GM19238 (cell line): ENCODE measurements around the gene FAM117B.

Experiments used
- DNase-seq: peaks from one replicate; pipeline ENCODE4 v3.0.0; 2011; ENCODE audit warnings: low spot score; ENCODE audit not compliant: insufficient read length

Gene FAM117B

GRCh38 chr2:202634556-202635427 lies at the start of gene FAM117B:
TSS of gene FAM117B (plus strand) at chr2:202634969. CDS start at chr2:202635188, 219 bp downstream.
- DNase-seq: peak; percentile 95

- DNase-seq: peak; percentile 57
These were observed 45.9 kb upstream of the FAM117B start for GRCh38 chr2:202588647-202589581.

- no peak for DNase-seq
These were observed 45.2 kb upstream of the FAM117B start for GRCh38 chr2:202589582-202589949.

GRCh38 chr2:202592566-202592965 lies 42.2 kb upstream of the FAM117B start:
- no peak for DNase-seq

GRCh38 chr2:202599105-202599504 lies 35.7 kb upstream of the FAM117B start:
- DNase-seq: no peak

- DNase-seq: no peak
These were observed 34.9 kb upstream of the FAM117B start for GRCh38 chr2:202599911-202600310.

- DNase-seq: no peak
These were observed 30.1 kb upstream of the FAM117B start for GRCh38 chr2:202604699-202605098.

- DNase-seq: no peak
These were observed 29.6 kb upstream of the FAM117B start for GRCh38 chr2:202605174-202605573.

GRCh38 chr2:202608142-202608852 lies 26.5 kb upstream of the FAM117B start:
- DNase-seq: no peak

GRCh38 chr2:202609381-202610145 lies 25.2 kb upstream of the FAM117B start:
- DNase-seq: peak; percentile 24

- DNase-seq: no peak
These were observed 24.4 kb upstream of the FAM117B start for GRCh38 chr2:202610380-202610779.

- no peak for DNase-seq
These were observed 22.6 kb upstream of the FAM117B start for GRCh38 chr2:202612145-202612544.

- no peak for DNase-seq
These were observed 21.3 kb upstream of the FAM117B start for GRCh38 chr2:202613479-202613878.

GRCh38 chr2:202624133-202624532 lies 10.6 kb upstream of the FAM117B start:
- DNase-seq: no peak

- no peak for DNase-seq
These were observed 7.7 kb upstream of the FAM117B start for GRCh38 chr2:202627042-202627441.

- DNase-seq: no peak
These were observed 6.0 kb upstream of the FAM117B start for GRCh38 chr2:202628646-202629198.

GRCh38 chr2:202632682-202633290 lies 2.0 kb upstream of the FAM117B start:
- DNase-seq: no peak

- no peak for DNase-seq
These were observed 1.3 kb upstream of the FAM117B start for GRCh38 chr2:202633470-202633869.

GRCh38 chr2:202635428-202636212 lies 851 bp downstream of the FAM117B start:
- DNase-seq: peak; percentile 86
